ENCODE results near the gene SPOCK1.

SPOCK1 gene

GRCh38 chr5:137492331-137492730, 6.8 kb downstream of the SPOCK1 start:
- no peak for DNase-seq (ENCODE audit: low read depth in 2 of 2)

GRCh38 chr5:137491121-137491520, 8.0 kb downstream of the SPOCK1 start:
- DNase-seq (ENCODE audit: low read depth in 2 of 2), result no peak

- no peak for DNase-seq (ENCODE audit: low read depth in 2 of 2)
Measured at GRCh38 chr5:137490591-137490990, 8.5 kb downstream of the SPOCK1 start.

- DNase-seq (ENCODE audit: low read depth in 2 of 2), result no peak
Measured at GRCh38 chr5:137488974-137489373, 10.2 kb downstream of the SPOCK1 start.

GRCh38 chr5:137488516-137488915, 10.6 kb downstream of the SPOCK1 start:
- no peak for DNase-seq (ENCODE audit: low read depth in 2 of 2)

- no peak for DNase-seq (ENCODE audit: low read depth in 2 of 2)
Measured at GRCh38 chr5:137487600-137487999, 11.5 kb downstream of the SPOCK1 start.

GRCh38 chr5:137486707-137487106, 12.4 kb downstream of the SPOCK1 start:
- no peak for DNase-seq (ENCODE audit: low read depth in 2 of 2)

- DNase-seq (ENCODE audit: low read depth in 2 of 2), result no peak
Measured at GRCh38 chr5:137481596-137481995, 17.5 kb downstream of the SPOCK1 start.

GRCh38 chr5:137478043-137478442, 21.1 kb downstream of the SPOCK1 start:
- no peak for DNase-seq (ENCODE audit: low read depth in 2 of 2)

GRCh38 chr5:137470921-137471220, 28.3 kb downstream of the SPOCK1 start:
- DNase-seq (ENCODE audit: low read depth in 2 of 2), result no peak

- no peak for DNase-seq (ENCODE audit: low read depth in 2 of 2)
Measured at GRCh38 chr5:137470111-137470920, 28.8 kb downstream of the SPOCK1 start.

- DNase-seq (ENCODE audit: low read depth in 2 of 2), result no peak
Measured at GRCh38 chr5:137466889-137467288, 32.2 kb downstream of the SPOCK1 start.

GRCh38 chr5:137465930-137466329, 33.2 kb downstream of the SPOCK1 start:
- DNase-seq (ENCODE audit: low read depth in 2 of 2), result no peak

GRCh38 chr5:137462816-137463520, 36.2 kb downstream of the SPOCK1 start:
- DNase-seq (ENCODE audit: low read depth in 2 of 2), result no peak

- no peak for DNase-seq (ENCODE audit: low read depth in 2 of 2)
Measured at GRCh38 chr5:137462265-137462590, 36.9 kb downstream of the SPOCK1 start.

- no peak for DNase-seq (ENCODE audit: low read depth in 2 of 2)
Measured at GRCh38 chr5:137461391-137462264, 37.5 kb downstream of the SPOCK1 start.

GRCh38 chr5:137454671-137455070, 44.5 kb downstream of the SPOCK1 start:
- no peak for DNase-seq (ENCODE audit: low read depth in 2 of 2)

- DNase-seq (ENCODE audit: low read depth in 2 of 2), result no peak
Measured at GRCh38 chr5:137453483-137454080, 45.5 kb downstream of the SPOCK1 start.

- DNase-seq (ENCODE audit: low read depth in 2 of 2), result no peak
Measured at GRCh38 chr5:137450759-137451158, 48.4 kb downstream of the SPOCK1 start.

- no peak for DNase-seq (ENCODE audit: low read depth in 2 of 2)
Measured at GRCh38 chr5:137448868-137449267, 50.3 kb downstream of the SPOCK1 start.

GRCh38 chr5:137446615-137447014, 52.5 kb downstream of the SPOCK1 start:
- DNase-seq (ENCODE audit: low read depth in 2 of 2), result no peak

GRCh38 chr5:137446151-137446550, 53.0 kb downstream of the SPOCK1 start:
- DNase-seq (ENCODE audit: low read depth in 2 of 2), result no peak
